Measurements from ENCODE around the gene CAMTA1. TPM values are rescaled to one million over a fixed set of nuclear protein-coding genes. Genes with fewer than 3 reads are reported as not detected.

The CAMTA1 gene
- total and polyA plus RNA-seq, 2 experiments from 2014 or later = 89.0 to 145 TPM

GRCh38 chr1:7085521-7085920, 300.3 kb downstream of the CAMTA1 start:
- no peaks in the 10 kb centered on the region for H4K20me1 ChIP-seq (ENCODE audit: insufficient read depth, poor library complexity, severe bottlenecking)
- no peak overlapping the region for H3K4me2 ChIP-seq
- no peaks in the 10 kb centered on the region for H3K36me3 ChIP-seq (replicated peaks; ENCODE audit: insufficient read depth, low read depth)
- no peak overlapping the region for H3K4me3 ChIP-seq
- no peaks in the 10 kb centered on the region for H3K27me3 ChIP-seq
- H3K4me1 ChIP-seq (ENCODE audit: insufficient read depth) = no peaks in the 10 kb centered on the region
- DNase-seq (ENCODE audit: low spot score) = no peak
- no peak for TF ChIP-seq EZH2 (IDR thresholded peaks at IDR 0.05; ENCODE audit: borderline replicate concordance)
- TF ChIP-seq EZH2phosphoT487 (IDR thresholded peaks at IDR 0.05; ENCODE audit: low read depth, severe bottlenecking, unreplicated experiment) = no peak
- TF ChIP-seq CTCF (IDR thresholded peaks at IDR 0.05; ENCODE audit: poor library complexity) = no peak
- no peak overlapping the region for H3K27ac ChIP-seq
- no peaks in the 10 kb centered on the region for H3K9me3 ChIP-seq (ENCODE audit: low read depth)
- WGBS (ENCODE audit: low lambda C conversion rate, missing lambda C conversion rate) = 93% methylated on average over 6 of the region's 6 CpGs
- H3K9me2 ChIP-seq (replicated peaks; ENCODE audit: insufficient read depth) = no peaks in the 10 kb centered on the region
- no peak overlapping the region for H2AFZ ChIP-seq
- H3K79me2 ChIP-seq = no peaks in the 10 kb centered on the region

- no peak overlapping the region for H3K4me2 ChIP-seq
- no peak overlapping the region for H2AFZ ChIP-seq
- TF ChIP-seq CTCF (IDR thresholded peaks at IDR 0.05; ENCODE audit: poor library complexity) (no peak), EZH2 (IDR thresholded peaks at IDR 0.05; ENCODE audit: borderline replicate concordance) (no peak), EZH2phosphoT487 (IDR thresholded peaks at IDR 0.05; ENCODE audit: low read depth, severe bottlenecking, unreplicated experiment) (no peak)
- no peak overlapping the region for H3K4me3 ChIP-seq
- no peak for DNase-seq (ENCODE audit: low spot score)
- WGBS (ENCODE audit: low lambda C conversion rate, missing lambda C conversion rate) = 92% methylated on average over 11 of the region's 11 CpGs
- H3K36me3 ChIP-seq (replicated peaks; ENCODE audit: insufficient read depth, low read depth) = no peaks in the 10 kb centered on the region
- H3K27me3 ChIP-seq = no peaks in the 10 kb centered on the region
- H3K79me2 ChIP-seq = no peaks in the 10 kb centered on the region
- H4K20me1 ChIP-seq (ENCODE audit: insufficient read depth, poor library complexity, severe bottlenecking) = no peaks in the 10 kb centered on the region
- H3K9me3 ChIP-seq (ENCODE audit: low read depth) = no peaks in the 10 kb centered on the region
- H3K4me1 ChIP-seq (ENCODE audit: insufficient read depth) = no peaks in the 10 kb centered on the region
- no peaks in the 10 kb centered on the region for H3K9me2 ChIP-seq (replicated peaks; ENCODE audit: insufficient read depth)
- H3K27ac ChIP-seq = no peak overlapping the region
These were observed 300.9 kb downstream of the CAMTA1 start for GRCh38 chr1:7086106-7086505.

- H4K20me1 ChIP-seq (ENCODE audit: insufficient read depth, poor library complexity, severe bottlenecking) = no peaks in the 10 kb centered on the region
- WGBS (ENCODE audit: low lambda C conversion rate, missing lambda C conversion rate) = 93% methylated on average over 9 of the region's 9 CpGs
- no peaks in the 10 kb centered on the region for H3K9me3 ChIP-seq (ENCODE audit: low read depth)
- H3K4me2 ChIP-seq = no peak overlapping the region
- H3K4me1 ChIP-seq (ENCODE audit: insufficient read depth) = no peaks in the 10 kb centered on the region
- no peak overlapping the region for H2AFZ ChIP-seq
- H3K36me3 ChIP-seq (replicated peaks; ENCODE audit: insufficient read depth, low read depth) = no peaks in the 10 kb centered on the region
- no peak overlapping the region for H3K4me3 ChIP-seq
- TF ChIP-seq CTCF (IDR thresholded peaks at IDR 0.05; ENCODE audit: poor library complexity) (no peak), EZH2 (IDR thresholded peaks at IDR 0.05; ENCODE audit: borderline replicate concordance) (no peak), EZH2phosphoT487 (IDR thresholded peaks at IDR 0.05; ENCODE audit: low read depth, severe bottlenecking, unreplicated experiment) (no peak)
- DNase-seq (ENCODE audit: low spot score) = no peak
- H3K79me2 ChIP-seq = no peaks in the 10 kb centered on the region
- no peak overlapping the region for H3K27ac ChIP-seq
- peaks cover 6% of the 10 kb centered on the region for H3K27me3 ChIP-seq
- no peaks in the 10 kb centered on the region for H3K9me2 ChIP-seq (replicated peaks; ENCODE audit: insufficient read depth)
These were observed 302.6 kb downstream of the CAMTA1 start for GRCh38 chr1:7087888-7088287.

GRCh38 chr1:7089497-7089896, 304.2 kb downstream of the CAMTA1 start:
- H3K27ac ChIP-seq = no peak overlapping the region
- H2AFZ ChIP-seq = no peak overlapping the region
- 71% methylated on average over 5 of the region's 5 CpGs for WGBS (ENCODE audit: low lambda C conversion rate, missing lambda C conversion rate)
- DNase-seq (ENCODE audit: low spot score) = no peak
- H3K9me3 ChIP-seq (ENCODE audit: low read depth) = no peaks in the 10 kb centered on the region
- peaks cover 8% of the 10 kb centered on the region for H3K27me3 ChIP-seq
- TF ChIP-seq EZH2phosphoT487 (IDR thresholded peaks at IDR 0.05; ENCODE audit: low read depth, severe bottlenecking, unreplicated experiment) (no peak), EZH2 (IDR thresholded peaks at IDR 0.05; ENCODE audit: borderline replicate concordance) (no peak), CTCF (IDR thresholded peaks at IDR 0.05; ENCODE audit: poor library complexity) (no peak)
- no peaks in the 10 kb centered on the region for H3K4me1 ChIP-seq (ENCODE audit: insufficient read depth)
- no peak overlapping the region for H3K4me3 ChIP-seq
- no peaks in the 10 kb centered on the region for H3K79me2 ChIP-seq
- H3K36me3 ChIP-seq (replicated peaks; ENCODE audit: insufficient read depth, low read depth) = no peaks in the 10 kb centered on the region
- no peak overlapping the region for H3K4me2 ChIP-seq
- H3K9me2 ChIP-seq (replicated peaks; ENCODE audit: insufficient read depth) = no peaks in the 10 kb centered on the region
- no peaks in the 10 kb centered on the region for H4K20me1 ChIP-seq (ENCODE audit: insufficient read depth, poor library complexity, severe bottlenecking)

Data from hepatocyte (in vitro differentiated cells).